Activated naive CD4-positive, alpha-beta T cell (primary cell): ENCODE measurements around the gene SRL.

ENCODE experiments used
- DNase-seq, 4 experiments: peaks; one replicate each; lab custom pipeline; 2025; lab: John Stamatoyannopoulos, UW

Gene SRL

GRCh38 chr16:4241928-4242283, at the start of gene SRL:
TSS of gene SRL (minus strand) at chr16:4242080. CDS start at chr16:4242067, 13 bp downstream.
- no peak for DNase-seq

GRCh38 chr16:4290236-4290830, 48.5 kb upstream of the SRL start:
- DNase-seq, result no peak

- DNase-seq, result peak; percentile 52 to 82 (median 76)
These were observed 46.5 kb upstream of the SRL start for GRCh38 chr16:4288148-4288921.

GRCh38 chr16:4285167-4285566, 43.3 kb upstream of the SRL start:
- DNase-seq, result no peak

GRCh38 chr16:4283939-4284338, 42.1 kb upstream of the SRL start:
- DNase-seq, result no peak

- no peak for DNase-seq
These were observed 41.6 kb upstream of the SRL start for GRCh38 chr16:4283441-4283840.

- no peak for DNase-seq
These were observed 38.7 kb upstream of the SRL start for GRCh38 chr16:4280625-4281024.

GRCh38 chr16:4277987-4278513, 36.2 kb upstream of the SRL start:
- no peak for DNase-seq

GRCh38 chr16:4275861-4276260, 34.0 kb upstream of the SRL start:
- no peak for DNase-seq

- DNase-seq, result peak in 3 of 4 experiments; percentile 19 to 54 (median 30)
These were observed 32.0 kb upstream of the SRL start for GRCh38 chr16:4273858-4274311.

- DNase-seq, result peak in 3 of 4 experiments; percentile 46 to 65 (median 60)
These were observed 30.5 kb upstream of the SRL start for GRCh38 chr16:4272114-4272956.

- peak; percentile 75 to 82 (median 78) for DNase-seq
These were observed 29.6 kb upstream of the SRL start for GRCh38 chr16:4271176-4272113.

GRCh38 chr16:4270595-4270994, 28.7 kb upstream of the SRL start:
- no peak for DNase-seq

GRCh38 chr16:4270091-4270490, 28.2 kb upstream of the SRL start:
- DNase-seq, result no peak

GRCh38 chr16:4266372-4266771, 24.5 kb upstream of the SRL start:
- DNase-seq, result no peak

GRCh38 chr16:4265676-4266075, 23.8 kb upstream of the SRL start:
- DNase-seq, result no peak

- DNase-seq, result no peak
These were observed 22.7 kb upstream of the SRL start for GRCh38 chr16:4264546-4264945.

GRCh38 chr16:4263504-4264436, 21.9 kb upstream of the SRL start:
- DNase-seq, result no peak

- DNase-seq, result no peak
These were observed 20.5 kb upstream of the SRL start for GRCh38 chr16:4262303-4262835.
